Activated naive CD8-positive, alpha-beta T cell (primary cell): ENCODE data around the gene EYS.
"Not testable (repeated sequence)": the region's sequence is repeated elsewhere in the genome, so short reads cannot be mapped to it uniquely, and the experiment has no call there.

Source experiments
- H3K27ac Mint-ChIP-seq: one replicate; pipeline ENCODE4 v1.8.0; 2021; ENCODE audit warnings: mixed read lengths
- H3K27me3 Mint-ChIP-seq: one replicate; pipeline ENCODE4 v1.8.0; 2021; ENCODE audit warnings: mixed read lengths
- H3K36me3 Mint-ChIP-seq: one replicate; pipeline ENCODE4 v1.8.0; 2021; ENCODE audit warnings: mixed read lengths
- H3K4me1 Mint-ChIP-seq: one replicate; pipeline ENCODE4 v1.8.0; 2021; ENCODE audit warnings: low read depth, mixed read lengths
- H3K4me3 Mint-ChIP-seq: one replicate; pipeline ENCODE4 v1.8.0; 2021; ENCODE audit warnings: mild to moderate bottlenecking, mixed read lengths
- H3K9me3 Mint-ChIP-seq: one replicate; pipeline ENCODE4 v1.8.0; 2021; ENCODE audit warnings: low read depth, mixed read lengths

Gene EYS

GRCh38 chr6:65081756-65082155 lies 625.3 kb downstream of the EYS start:
- Mint-ChIP-seq H3K27me3 (no peaks in the 10 kb centered on the region), H3K4me1 (no peaks in the 10 kb centered on the region), H3K36me3 (no peaks in the 10 kb centered on the region), H3K27ac (no peak overlapping the region), H3K4me3 (no peak overlapping the region), H3K9me3 (peaks cover 12% of the 10 kb centered on the region)

DNA sequence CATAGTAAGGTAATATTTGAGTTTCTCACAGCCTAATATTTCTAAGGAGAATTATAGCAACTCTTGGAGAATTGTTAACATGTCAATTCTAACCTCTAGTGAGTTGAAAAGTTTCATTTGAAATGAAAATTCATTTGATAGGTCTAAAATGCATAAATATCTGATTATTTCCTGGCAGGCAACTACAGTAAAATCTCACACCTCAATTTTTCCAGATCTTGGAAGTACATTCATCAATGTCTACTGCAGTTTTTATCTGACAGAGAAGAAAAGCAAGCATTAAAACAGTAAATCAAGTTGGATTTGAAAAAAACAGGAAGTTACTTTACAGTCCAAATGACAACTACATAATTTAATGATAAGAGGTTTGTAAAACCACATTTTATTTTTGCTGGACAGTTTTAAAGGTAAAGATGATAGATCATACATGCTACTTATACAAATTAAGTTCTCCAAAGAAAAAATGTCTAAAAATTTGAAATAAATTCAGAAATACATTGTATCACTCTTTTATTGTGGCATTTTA lies 631.3 kb downstream of the EYS start:
- no peaks in the 10 kb centered on the region for H3K4me1 Mint-ChIP-seq
- H3K9me3 Mint-ChIP-seq = peaks cover 4% of the 10 kb centered on the region
- H3K4me3 Mint-ChIP-seq = no peak overlapping the region
- H3K27me3 Mint-ChIP-seq = no peaks in the 10 kb centered on the region
- no peaks in the 10 kb centered on the region for H3K36me3 Mint-ChIP-seq
- H3K27ac Mint-ChIP-seq = no peak overlapping the region

GRCh38 chr6:65072500-65072899 lies 634.5 kb downstream of the EYS start:
- Mint-ChIP-seq H3K27ac (no peak overlapping the region), H3K9me3 (peaks cover 13% of the 10 kb centered on the region), H3K27me3 (no peaks in the 10 kb centered on the region), H3K4me1 (no peaks in the 10 kb centered on the region), H3K36me3 (no peaks in the 10 kb centered on the region), H3K4me3 (no peak overlapping the region)

- no peak overlapping the region for H3K4me3 Mint-ChIP-seq
- peaks cover 13% of the 10 kb centered on the region for H3K9me3 Mint-ChIP-seq
- no peak overlapping the region for H3K27ac Mint-ChIP-seq
- H3K36me3 Mint-ChIP-seq = no peaks in the 10 kb centered on the region
- H3K27me3 Mint-ChIP-seq = no peaks in the 10 kb centered on the region
- no peaks in the 10 kb centered on the region for H3K4me1 Mint-ChIP-seq
Observed at GRCh38 chr6:65071480-65071879, 635.5 kb downstream of the EYS start.

DNA sequence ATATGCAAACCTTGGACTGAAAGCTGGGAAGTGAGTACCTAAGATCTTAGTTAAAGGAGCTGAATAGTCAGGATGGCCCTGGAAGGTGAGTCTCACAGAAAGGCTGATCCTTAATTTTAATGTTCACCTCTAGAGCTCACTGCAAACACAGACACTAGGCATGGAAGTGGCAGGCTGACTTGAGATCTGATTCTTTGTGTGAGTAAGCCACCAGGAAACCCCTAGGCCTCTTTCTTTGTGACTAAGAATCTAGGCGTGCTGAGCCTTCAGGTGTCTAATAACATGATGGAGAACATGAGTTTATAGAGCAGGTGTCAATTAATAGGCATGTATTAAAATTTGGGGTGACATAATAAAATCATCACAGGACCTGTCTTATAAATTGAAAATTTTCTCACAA lies 642.2 kb downstream of the EYS start:
- Mint-ChIP-seq H3K27ac (no peak overlapping the region), H3K27me3 (no peaks in the 10 kb centered on the region), H3K4me1 (no peaks in the 10 kb centered on the region), H3K9me3 (peaks cover 20% of the 10 kb centered on the region), H3K4me3 (no peak overlapping the region), H3K36me3 (no peaks in the 10 kb centered on the region)

DNA sequence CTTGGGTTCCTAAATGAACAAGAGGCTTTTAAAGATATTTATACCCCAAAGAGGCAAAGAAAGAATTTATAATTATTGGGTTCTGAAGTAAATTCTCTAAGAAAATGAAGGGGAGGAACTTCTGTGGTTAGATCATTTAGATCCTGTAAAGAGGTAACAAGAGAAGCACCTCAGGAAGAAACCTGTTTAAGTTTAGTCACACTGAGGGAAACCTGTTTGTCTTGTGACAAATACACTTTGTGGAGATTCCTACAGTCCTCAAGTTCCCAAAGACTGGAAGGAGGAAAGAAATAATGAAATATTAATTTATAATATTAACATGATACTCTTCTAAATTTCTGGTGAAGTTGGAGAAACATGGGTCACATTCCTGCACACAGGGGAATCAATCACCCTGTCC lies 647.5 kb downstream of the EYS start:
- H3K4me3 Mint-ChIP-seq = no peak overlapping the region
- H3K9me3 Mint-ChIP-seq = peaks cover 4% of the 10 kb centered on the region
- no peak overlapping the region for H3K27ac Mint-ChIP-seq
- no peaks in the 10 kb centered on the region for H3K36me3 Mint-ChIP-seq
- no peaks in the 10 kb centered on the region for H3K27me3 Mint-ChIP-seq
- H3K4me1 Mint-ChIP-seq = no peaks in the 10 kb centered on the region

DNA sequence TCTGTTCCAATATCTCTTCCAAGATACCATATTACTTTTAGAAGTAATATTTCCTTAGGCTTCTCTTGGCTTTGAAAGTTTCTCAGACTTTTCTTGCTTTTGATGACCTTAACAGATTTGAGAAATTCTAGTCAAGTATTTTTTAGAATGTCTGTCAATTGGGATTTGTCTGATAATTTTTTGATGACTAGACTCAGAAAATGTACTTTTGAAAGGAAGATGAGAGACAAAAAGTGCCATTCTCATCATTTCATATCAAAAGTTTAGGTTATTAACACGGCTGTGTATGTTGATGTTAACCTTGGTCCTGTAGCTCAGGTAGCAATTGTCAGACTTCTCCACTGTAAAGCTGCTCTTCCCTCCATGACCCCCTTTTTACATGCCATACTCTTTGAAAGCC lies 651.5 kb downstream of the EYS start:
- peaks cover 4% of the 10 kb centered on the region for H3K9me3 Mint-ChIP-seq
- no peaks in the 10 kb centered on the region for H3K36me3 Mint-ChIP-seq
- no peaks in the 10 kb centered on the region for H3K27me3 Mint-ChIP-seq
- no peaks in the 10 kb centered on the region for H3K4me1 Mint-ChIP-seq
- H3K27ac Mint-ChIP-seq = no peak overlapping the region
- H3K4me3 Mint-ChIP-seq = no peak overlapping the region

DNA sequence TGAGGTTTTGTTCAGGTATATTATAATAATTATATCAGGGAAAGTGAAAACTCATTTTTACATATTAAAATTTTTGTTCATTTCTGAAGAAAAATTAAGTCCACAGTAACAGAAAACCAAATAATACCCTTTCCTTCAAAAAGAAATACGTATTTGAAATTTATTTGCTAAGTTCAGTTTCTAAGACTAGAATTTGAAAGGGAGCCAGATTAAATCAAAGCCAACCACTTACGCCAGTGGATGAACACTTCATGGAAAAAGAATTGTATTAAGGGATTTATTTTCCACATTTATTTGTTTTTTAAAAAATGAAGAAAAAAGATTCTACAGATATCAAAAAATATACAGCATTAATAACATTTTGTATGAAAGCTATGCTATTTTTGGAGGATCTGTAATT lies 654.4 kb downstream of the EYS start:
- H3K4me3 Mint-ChIP-seq = no peak overlapping the region
- H3K27ac Mint-ChIP-seq = no peak overlapping the region
- H3K9me3 Mint-ChIP-seq = peaks cover 6% of the 10 kb centered on the region
- no peaks in the 10 kb centered on the region for H3K36me3 Mint-ChIP-seq
- no peaks in the 10 kb centered on the region for H3K4me1 Mint-ChIP-seq
- H3K27me3 Mint-ChIP-seq = no peaks in the 10 kb centered on the region

GRCh38 chr6:65045801-65046200 lies 661.2 kb downstream of the EYS start:
- Mint-ChIP-seq H3K27me3 (no peaks in the 10 kb centered on the region), H3K4me1 (no peaks in the 10 kb centered on the region), H3K9me3 (peaks cover 18% of the 10 kb centered on the region), H3K4me3 (no peak overlapping the region), H3K36me3 (no peaks in the 10 kb centered on the region), H3K27ac (no peak overlapping the region)

DNA sequence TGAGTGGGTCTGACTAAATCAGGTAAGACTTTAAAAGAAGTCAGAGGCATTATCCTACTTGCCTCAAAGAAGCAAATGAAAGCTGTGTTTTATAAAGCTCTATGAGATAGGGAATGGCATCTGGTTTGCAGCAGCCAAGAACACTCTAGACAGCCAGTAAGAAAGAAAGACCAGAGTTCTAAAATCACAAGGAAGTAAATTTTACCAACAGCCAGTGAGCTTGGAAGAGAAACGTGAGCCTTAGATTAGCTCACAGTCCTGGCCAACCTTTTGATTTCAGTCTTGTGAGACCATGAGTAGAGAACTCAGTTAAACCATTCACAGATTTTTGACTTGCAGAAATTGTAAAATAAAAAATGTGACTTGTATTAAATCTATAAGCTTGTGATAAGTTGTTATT lies 693.0 kb downstream of the EYS start:
- Mint-ChIP-seq H3K36me3 (no peaks in the 10 kb centered on the region), H3K4me1 (no peaks in the 10 kb centered on the region), H3K27me3 (no peaks in the 10 kb centered on the region), H3K9me3 (no peaks in the 10 kb centered on the region), H3K27ac (no peak overlapping the region), H3K4me3 (no peak overlapping the region)

DNA sequence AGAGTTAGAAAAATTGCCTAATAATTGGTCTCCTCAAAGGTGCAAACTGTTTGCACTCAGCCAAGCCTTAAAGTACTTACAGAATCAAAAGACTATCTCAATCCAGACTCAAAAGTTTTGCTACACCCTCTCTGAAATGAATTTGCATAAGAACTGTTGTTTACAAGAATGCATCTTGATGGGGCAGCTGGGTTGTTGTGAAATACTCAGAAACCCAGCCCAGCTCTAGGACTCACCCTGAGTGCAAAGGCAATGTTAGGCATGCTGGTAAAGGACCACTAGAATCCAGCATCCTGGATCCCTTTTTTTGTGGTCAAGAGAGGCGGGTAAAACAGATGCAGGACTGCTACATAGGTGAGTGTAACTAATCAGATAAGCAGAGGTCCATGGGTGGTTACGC lies 700.2 kb downstream of the EYS start:
- Mint-ChIP-seq H3K36me3 (no peaks in the 10 kb centered on the region), H3K4me1 (no peaks in the 10 kb centered on the region), H3K9me3 (peaks cover 3% of the 10 kb centered on the region), H3K4me3 (no peak overlapping the region), H3K27ac (no peak overlapping the region), H3K27me3 (no peaks in the 10 kb centered on the region)

DNA sequence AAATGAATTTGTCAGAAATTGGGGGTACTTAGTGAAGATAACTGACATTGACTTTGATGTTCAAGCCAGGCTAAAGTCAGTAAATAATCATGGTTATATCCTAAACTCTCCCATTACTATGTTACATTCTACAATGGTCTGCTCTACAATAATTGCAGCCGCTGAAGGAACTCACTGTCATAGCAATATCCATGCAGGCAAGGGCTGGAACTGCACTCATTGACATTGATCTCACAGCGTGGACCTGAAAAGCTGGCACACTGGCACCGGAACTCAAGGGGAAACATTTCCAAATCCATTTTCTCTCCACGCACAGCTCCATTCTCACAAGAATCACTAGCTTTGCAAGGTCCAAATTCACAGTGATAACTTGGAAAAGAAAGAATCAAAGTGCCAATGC lies 702.7 kb downstream of the EYS start:
- Mint-ChIP-seq H3K4me1 (no peaks in the 10 kb centered on the region), H3K4me3 (no peak overlapping the region), H3K27ac (no peak overlapping the region), H3K36me3 (no peaks in the 10 kb centered on the region), H3K27me3 (no peaks in the 10 kb centered on the region), H3K9me3 (peaks cover 3% of the 10 kb centered on the region)

GRCh38 chr6:65002882-65003281 lies 704.1 kb downstream of the EYS start:
- H3K9me3 Mint-ChIP-seq, H3K27me3 Mint-ChIP-seq, H3K4me3 Mint-ChIP-seq, H3K36me3 Mint-ChIP-seq, H3K4me1 Mint-ChIP-seq, H3K27ac Mint-ChIP-seq: not testable (repeated sequence)

- H3K9me3 Mint-ChIP-seq = peaks cover 6% of the 10 kb centered on the region
- H3K36me3 Mint-ChIP-seq = no peaks in the 10 kb centered on the region
- no peak overlapping the region for H3K27ac Mint-ChIP-seq
- H3K27me3 Mint-ChIP-seq = no peaks in the 10 kb centered on the region
- H3K4me1 Mint-ChIP-seq = no peaks in the 10 kb centered on the region
- no peak overlapping the region for H3K4me3 Mint-ChIP-seq
Observed at GRCh38 chr6:65000815-65001214, 706.2 kb downstream of the EYS start.

DNA sequence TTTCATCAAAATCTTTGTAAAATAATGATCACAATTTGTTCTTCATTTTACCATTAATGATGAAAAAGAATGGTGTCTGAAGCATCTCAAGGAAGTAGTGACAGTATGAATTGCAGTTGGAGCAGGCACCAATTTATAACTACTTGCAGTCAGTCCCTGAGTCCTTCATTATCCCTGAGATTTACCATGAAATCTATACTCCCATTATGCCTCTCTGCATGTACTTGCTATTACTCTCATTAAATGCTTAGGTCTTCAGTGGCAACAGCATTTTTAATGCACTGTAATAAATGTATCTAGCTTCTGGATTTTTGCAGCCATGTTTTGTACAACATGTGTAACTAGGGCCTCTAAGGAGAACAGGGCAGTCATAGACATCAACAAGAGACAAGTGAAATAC lies 708.8 kb downstream of the EYS start:
- H3K9me3 Mint-ChIP-seq = peaks cover 5% of the 10 kb centered on the region
- H3K27ac Mint-ChIP-seq = no peak overlapping the region
- no peaks in the 10 kb centered on the region for H3K27me3 Mint-ChIP-seq
- no peaks in the 10 kb centered on the region for H3K4me1 Mint-ChIP-seq
- H3K36me3 Mint-ChIP-seq = no peaks in the 10 kb centered on the region
- H3K4me3 Mint-ChIP-seq = no peak overlapping the region

DNA sequence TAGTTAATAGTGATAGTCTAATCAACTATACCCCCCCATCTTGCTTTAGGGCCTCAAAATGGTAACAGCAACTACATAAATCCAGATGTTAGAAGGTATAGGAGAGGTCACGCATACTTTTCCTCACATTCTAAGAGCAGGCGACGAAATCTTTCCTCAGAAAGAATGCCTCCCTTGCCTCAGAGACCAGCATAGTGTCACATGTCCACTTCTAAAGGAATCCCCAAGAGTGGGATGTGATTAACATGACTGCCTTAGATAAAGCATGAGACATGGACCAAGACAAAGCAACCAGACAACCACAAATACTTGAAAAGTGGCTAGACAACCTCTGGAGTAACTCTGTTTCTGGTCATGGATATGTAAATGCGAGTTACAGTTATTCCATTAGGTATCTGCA lies 710.7 kb downstream of the EYS start:
- H3K4me3 Mint-ChIP-seq = no peak overlapping the region
- no peaks in the 10 kb centered on the region for H3K36me3 Mint-ChIP-seq
- H3K27ac Mint-ChIP-seq = no peak overlapping the region
- H3K4me1 Mint-ChIP-seq = no peaks in the 10 kb centered on the region
- no peaks in the 10 kb centered on the region for H3K27me3 Mint-ChIP-seq
- peaks cover 10% of the 10 kb centered on the region for H3K9me3 Mint-ChIP-seq
